Ovary (tissue), 9 donors: ENCODE results near the gene CPN2. TPM values are rescaled to one million over a fixed set of nuclear protein-coding genes. Genes with fewer than 3 reads are reported as not detected.
A peak's percentile ranks its signal among the peaks of the same experiment; 100 is the strongest.

Experiments
- DNase-seq, 5 donors: peaks; one replicate each; pipeline ENCODE4 v3.0.0-alpha.2; 2019 to 2020
- H3K27ac ChIP-seq, 2 donors: fragments of 200-600 bp; one replicate each; pipeline versions ENCODE4 v1.5.1 to v1.8.0; 2019 to 2022
- H3K27me3 ChIP-seq: fragments of 200-600 bp; one replicate; pipeline ENCODE4 v1.8.0; 2022
- H3K36me3 ChIP-seq: fragments of 200-600 bp; sonication (generic); one replicate; pipeline ENCODE4 v1.5.1; 2019
- H3K4me1 ChIP-seq: one replicate; pipeline ENCODE4 v1.8.1; 2013; ENCODE audit warnings: mild to moderate bottlenecking, moderate library complexity; ENCODE audit not compliant: insufficient read depth
- H3K4me3 ChIP-seq: fragments of 200-600 bp; sonication (generic); one replicate; pipeline ENCODE4 v1.5.1; 2017
- H3K9me3 ChIP-seq, 2 donors: fragments of 200-600 bp in 1 of 2; sonication (generic) in 1 of 2; one replicate each; pipeline versions ENCODE4 v1.5.1 to v1.8.1; 2013 to 2019; ENCODE audit warnings: mild to moderate bottlenecking in 1 of 2, moderate library complexity in 1 of 2
- EP300 ChIP-seq: sonication (generic); formaldehyde crosslinking; IDR thresholded peaks from one replicate; pipeline ENCODE4 v1.6.1; 2017; ENCODE audit warnings: antibody characterized with exemption
- POLR2A ChIP-seq: fragments of 450-650 bp; IDR thresholded peaks from one replicate; pipeline ENCODE4 v1.6.1; 2017; ENCODE audit warnings: antibody characterized with exemption, mild to moderate bottlenecking, moderate library complexity
- WGBS, 3 donors: extraction: QIAGEN DNeasy Blood & Tissue Kit in 1 of 3; methylation state at CpG; one replicate each; pipeline versions ENCODE4 v1.1.5 to v1.1.7; 2013 to 2017; 5-methylcytosine and 5-hydroxymethylcytosine counted together
- intact Hi-C, 4 donors: fragments of 100-400 bp; cut with DNase I; formaldehyde crosslinking; loops; one replicate each; pipeline versions ENCODE4 v1.11.0 to v1.15.1; 2022 to 2023
- polyA plus RNA-seq, 2 donors: library from polyadenylated mRNA; stranded (reverse); fragments of 200-250 nt in 1 of 2; fragments of 350-450 nt in 1 of 2; fragmentation: Illumina TruSeq in 1 of 2; extraction: RNeasy Lipid Tissue Mini Kit (QIAGEN cat#74804) in 1 of 2; gene quantifications; one replicate each; pipeline ENCODE4 v1.2.3, GENCODE V29; 2013 to 2014
- total RNA-seq, 7 donors: library from RNA; depleted of rRNA in 2 of 7; stranded (reverse); fragments of >200 nt in 2 of 7; fragmentation: NEBNext Ultra II Directional in 3 of 7; extraction: Animal tissue kit (Norgen Biotek cat#: 25700) in 3 of 7; gene quantifications; one replicate each; pipeline versions ENCODE4 v1.1.0 to v1.2.4, GENCODE V29; 2016 to 2023
- TF ChIP-seq, protein P1 (sequence below), 3 donors: fragments of 450-650 bp in 2 of 3; fragments of 200-600 bp in 1 of 3; IDR thresholded peaks; one replicate each; pipeline versions ENCODE4 v1.5.1 to v1.8.0; 2016 to 2022; ENCODE audit warnings: antibody characterized with exemption in 3 of 3, mild to moderate bottlenecking in 1 of 3
- donor health status: DM: no; HTN: no; CAD: no; lungs with moderate emphysema.
- donor health status: DM: no; HTN: no; CAD: no.
- donor health status: Bipolar disorder and iron deficiency.
- donor health status: DM: yes; HTN: yes; CAD: no.
- donor health status: DM: no; HTN: no; CAD: no.
- donor health status: DM: yes; HTN: yes; CAD: no.

CPN2 gene
- total and polyA plus RNA-seq, 9 donors = 0.18 to 1.6 TPM; not detected in 7

DNA sequence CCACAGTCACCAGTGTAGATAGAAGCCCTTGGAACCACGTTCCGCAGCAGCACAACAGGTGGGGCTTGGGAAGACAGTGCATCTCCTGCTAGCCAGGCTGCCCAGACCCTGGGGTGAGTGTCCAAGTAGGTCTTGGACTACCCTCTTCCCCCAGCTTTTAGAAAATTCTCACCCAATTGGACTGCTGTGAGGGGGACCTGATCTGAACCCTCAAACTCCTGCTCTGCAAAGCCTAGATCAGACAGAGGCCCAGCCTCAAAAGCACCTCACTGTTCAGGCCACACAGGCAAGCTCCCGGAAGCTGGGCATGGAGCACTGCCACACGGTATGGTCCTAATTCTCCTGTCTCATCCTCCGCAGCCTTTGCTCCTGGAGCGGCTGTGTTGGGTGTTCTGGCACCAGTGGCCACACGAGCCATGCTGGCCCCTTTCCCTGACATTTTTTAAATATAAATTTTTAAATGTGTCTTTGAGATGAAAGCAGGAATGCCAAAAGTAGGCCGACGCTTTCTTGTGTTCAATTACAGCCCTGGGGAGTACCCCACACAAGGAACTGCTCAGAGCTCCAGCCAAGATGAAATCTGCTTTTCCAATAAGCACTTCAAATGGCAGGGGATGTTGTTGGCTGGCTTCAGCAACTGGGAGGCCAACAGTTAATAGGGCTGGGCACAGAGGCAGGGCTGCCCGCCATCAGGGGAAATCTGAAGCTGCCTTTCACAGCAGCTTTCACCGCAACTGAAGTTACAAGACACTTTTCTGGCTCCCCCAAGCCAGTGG lies 40.9 kb downstream of the CPN2 start:
- no peaks in the 10 kb centered on the region for H3K36me3 ChIP-seq
- no peak overlapping the region for H3K27ac ChIP-seq
- H3K4me3 ChIP-seq = no peak overlapping the region
- no peaks in the 10 kb centered on the region for H3K27me3 ChIP-seq
- 79 to 85% (median 84%) methylated on average over 11 of the region's 11 CpGs for WGBS, 3 donors
- peak in 1 of 5 donors; percentile 30 for DNase-seq
- peaks cover 9% of the 10 kb centered on the region for H3K4me1 ChIP-seq
- no peaks in the 10 kb centered on the region for H3K9me3 ChIP-seq
- intact Hi-C loops = loop anchor here in 3 of 4 donors (5.0 to 10.0 kb wide), 5 partner anchors 43 to 308 kb away; no protein-coding TSS in a partner anchor
- TF ChIP-seq, protein P1, sequence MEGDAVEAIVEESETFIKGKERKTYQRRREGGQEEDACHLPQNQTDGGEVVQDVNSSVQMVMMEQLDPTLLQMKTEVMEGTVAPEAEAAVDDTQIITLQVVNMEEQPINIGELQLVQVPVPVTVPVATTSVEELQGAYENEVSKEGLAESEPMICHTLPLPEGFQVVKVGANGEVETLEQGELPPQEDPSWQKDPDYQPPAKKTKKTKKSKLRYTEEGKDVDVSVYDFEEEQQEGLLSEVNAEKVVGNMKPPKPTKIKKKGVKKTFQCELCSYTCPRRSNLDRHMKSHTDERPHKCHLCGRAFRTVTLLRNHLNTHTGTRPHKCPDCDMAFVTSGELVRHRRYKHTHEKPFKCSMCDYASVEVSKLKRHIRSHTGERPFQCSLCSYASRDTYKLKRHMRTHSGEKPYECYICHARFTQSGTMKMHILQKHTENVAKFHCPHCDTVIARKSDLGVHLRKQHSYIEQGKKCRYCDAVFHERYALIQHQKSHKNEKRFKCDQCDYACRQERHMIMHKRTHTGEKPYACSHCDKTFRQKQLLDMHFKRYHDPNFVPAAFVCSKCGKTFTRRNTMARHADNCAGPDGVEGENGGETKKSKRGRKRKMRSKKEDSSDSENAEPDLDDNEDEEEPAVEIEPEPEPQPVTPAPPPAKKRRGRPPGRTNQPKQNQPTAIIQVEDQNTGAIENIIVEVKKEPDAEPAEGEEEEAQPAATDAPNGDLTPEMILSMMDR (IDR thresholded peaks at IDR 0.05) = no peak
- TF ChIP-seq EP300 (no peak), POLR2A (no peak)

DNA sequence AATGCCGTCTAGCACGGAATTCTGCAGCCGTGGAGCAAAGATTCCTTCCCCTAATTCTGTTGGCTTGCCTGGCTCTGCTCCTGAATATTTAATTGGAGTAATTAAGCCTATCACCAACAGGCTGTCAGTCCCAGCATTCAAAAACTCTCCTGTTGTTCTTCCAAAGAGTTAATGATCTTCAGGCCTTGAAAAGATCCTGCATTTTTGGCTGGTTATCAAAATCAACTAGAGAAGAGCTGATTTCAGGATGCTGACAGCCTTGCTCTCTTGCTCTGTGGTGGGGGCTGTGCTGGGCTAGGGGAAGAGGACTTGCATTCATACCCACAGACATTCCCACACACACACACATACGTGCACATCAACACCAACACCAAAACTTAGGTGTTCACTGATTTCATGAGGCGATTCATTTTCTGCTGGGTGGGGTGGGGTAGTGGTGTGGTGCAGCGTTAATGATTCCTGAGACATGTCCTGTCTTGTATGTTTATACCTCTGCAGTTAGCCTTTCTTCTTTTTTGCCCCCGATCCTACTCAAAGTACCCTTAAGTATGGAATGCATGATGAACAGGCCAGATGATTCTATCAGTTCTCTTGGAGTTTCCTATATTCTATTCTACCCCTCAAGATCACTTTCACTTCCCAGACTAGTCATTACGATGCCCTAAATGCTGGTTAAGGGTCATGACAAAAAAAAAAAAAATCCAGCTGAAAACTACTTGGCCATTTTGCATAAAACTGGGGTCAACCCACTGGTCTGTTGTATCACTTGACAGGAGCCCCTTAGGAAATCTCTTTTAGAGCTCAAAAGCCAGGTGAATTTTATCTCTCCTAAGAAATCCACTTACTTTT lies 42.3 kb downstream of the CPN2 start:
- H3K4me1 ChIP-seq = peaks cover 6% of the 10 kb centered on the region
- no peak for DNase-seq
- no peaks in the 10 kb centered on the region for H3K9me3 ChIP-seq
- WGBS, 3 donors = 36 to 59% (median 54%) methylated on average over 8 of the region's 8 CpGs
- H3K27ac ChIP-seq = no peak overlapping the region
- intact Hi-C loops = no loop called here
- TF ChIP-seq, protein P1 (IDR thresholded peaks at IDR 0.05) = no peak
- no peak for TF ChIP-seq EP300
- TF ChIP-seq POLR2A = no peak
- no peaks in the 10 kb centered on the region for H3K36me3 ChIP-seq
- H3K4me3 ChIP-seq = no peak overlapping the region
- H3K27me3 ChIP-seq = no peaks in the 10 kb centered on the region

DNA sequence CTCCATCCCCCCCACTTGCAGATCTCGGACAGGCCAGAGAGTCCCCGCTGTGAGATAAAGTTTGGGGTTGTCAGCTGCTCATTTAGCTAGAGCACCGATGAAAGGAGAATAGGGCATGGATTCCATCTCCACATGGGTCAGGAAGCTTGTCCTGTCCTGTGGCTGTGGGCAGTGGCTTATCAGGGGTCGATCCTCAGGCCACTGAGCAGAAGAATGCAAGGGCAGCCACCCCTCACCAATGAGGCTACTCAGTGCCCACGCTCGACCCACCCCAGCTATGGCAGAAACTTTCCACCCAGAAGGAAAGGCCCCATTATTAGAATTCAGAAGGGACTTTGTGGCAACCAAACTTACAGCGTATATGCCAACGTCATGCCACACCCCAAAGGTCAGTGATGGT lies 43.3 kb downstream of the CPN2 start:
- H3K36me3 ChIP-seq = no peaks in the 10 kb centered on the region
- TF ChIP-seq EP300 (no peak), POLR2A (no peak)
- TF ChIP-seq, protein P1 (IDR thresholded peaks at IDR 0.05) = no peak
- WGBS, 3 donors = 92 to 97% (median 92%) methylated on average over 6 to 8 of the region's 8 CpGs
- H3K27me3 ChIP-seq = no peaks in the 10 kb centered on the region
- no peak overlapping the region for H3K27ac ChIP-seq
- no peak overlapping the region for H3K4me3 ChIP-seq
- no peaks in the 10 kb centered on the region for H3K4me1 ChIP-seq
- H3K9me3 ChIP-seq = no peaks in the 10 kb centered on the region
- intact Hi-C loops = no loop called here
- peak in 1 of 5 donors; percentile 15 for DNase-seq

DNA sequence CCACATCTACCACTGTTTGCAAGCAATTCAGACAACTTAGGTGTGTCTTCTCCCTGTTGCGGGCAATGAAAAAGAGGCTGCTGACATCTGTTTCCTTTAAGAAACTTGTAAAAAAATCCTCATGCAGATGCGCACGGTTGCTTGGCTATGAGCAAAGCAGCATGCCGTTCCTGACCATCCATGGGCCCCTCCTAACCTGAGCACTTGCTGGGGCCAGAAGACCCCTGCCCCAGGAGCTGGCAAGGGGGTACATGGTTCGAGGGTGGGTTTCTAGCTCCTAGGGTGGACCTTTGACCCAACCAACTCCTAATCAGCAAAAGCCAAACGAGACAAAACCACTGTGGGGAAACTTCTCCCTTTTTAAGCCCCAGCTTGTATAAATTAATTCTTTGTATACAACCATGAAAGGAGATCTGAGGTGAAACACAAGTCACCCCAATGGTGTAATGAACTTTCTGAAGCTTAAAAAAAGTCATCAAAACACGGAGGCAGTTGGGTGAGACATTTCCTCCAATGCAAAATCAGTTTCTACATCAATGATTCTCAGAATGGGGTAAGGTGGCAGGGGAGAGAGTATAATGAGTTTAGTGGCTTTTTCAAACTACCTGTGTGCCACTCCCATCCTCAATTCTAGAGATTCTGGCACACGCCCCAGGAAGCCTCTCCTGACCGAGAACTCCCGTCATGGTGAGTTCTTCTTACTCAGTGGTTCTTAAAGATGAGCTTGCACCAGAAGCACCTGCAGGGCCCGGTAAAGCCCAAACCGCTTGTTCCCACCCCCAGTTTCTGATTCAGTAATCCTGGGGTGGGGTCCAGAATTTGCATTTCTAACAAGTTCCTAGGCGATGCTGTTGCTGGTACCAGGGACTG lies 44.1 kb downstream of the CPN2 start:
- H3K9me3 ChIP-seq = no peaks in the 10 kb centered on the region
- H3K4me3 ChIP-seq = no peak overlapping the region
- TF ChIP-seq EP300 (no peak), POLR2A (no peak)
- TF ChIP-seq, protein P1 (IDR thresholded peaks at IDR 0.05) = no peak
- H3K27ac ChIP-seq = no peak overlapping the region
- intact Hi-C loops = no loop called here
- 86 to 87% (median 87%) methylated on average over 13 of the region's 13 CpGs for WGBS, 3 donors
- no peaks in the 10 kb centered on the region for H3K4me1 ChIP-seq
- peak in 1 of 5 donors; percentile 21 for DNase-seq
- H3K27me3 ChIP-seq = no peaks in the 10 kb centered on the region
- H3K36me3 ChIP-seq = no peaks in the 10 kb centered on the region
